ENCODE data around the gene ABAT. TPM values are rescaled to one million over a fixed set of nuclear protein-coding genes. Genes with fewer than 3 reads are reported as not detected.

The ABAT gene
- total RNA-seq, 2 donors from 2014 or later = 67.4 to 74.7 TPM

- Histone ChIP-seq H3K4me3 (no peak overlapping the region), H3K4me1 (replicated peaks) (no peaks in the 10 kb centered on the region), H3K27me3 (replicated peaks; ENCODE audit: insufficient read depth) (no peaks in the 10 kb centered on the region), H3K27ac (no peak overlapping the region), H3K9me3 (no peaks in the 10 kb centered on the region), H3K36me3 (peaks cover 0 to 15% of the 10 kb centered on the region in 2 donors)
- TF ChIP-seq POLR2AphosphoS5 (IDR thresholded peaks at IDR 0.05) = no peak
- TF ChIP-seq CTCF (IDR thresholded peaks at IDR 0.05) = no peak
- DNase-seq (ENCODE audit: low spot score) = no peak
- 97% methylated on average over 12 of the region's 12 CpGs for WGBS
- intact Hi-C loops (cut with DNase I) = no loop called here
Measured at GRCh38 chr16:8768283-8768682, 93.9 kb downstream of the ABAT start.

DNA sequence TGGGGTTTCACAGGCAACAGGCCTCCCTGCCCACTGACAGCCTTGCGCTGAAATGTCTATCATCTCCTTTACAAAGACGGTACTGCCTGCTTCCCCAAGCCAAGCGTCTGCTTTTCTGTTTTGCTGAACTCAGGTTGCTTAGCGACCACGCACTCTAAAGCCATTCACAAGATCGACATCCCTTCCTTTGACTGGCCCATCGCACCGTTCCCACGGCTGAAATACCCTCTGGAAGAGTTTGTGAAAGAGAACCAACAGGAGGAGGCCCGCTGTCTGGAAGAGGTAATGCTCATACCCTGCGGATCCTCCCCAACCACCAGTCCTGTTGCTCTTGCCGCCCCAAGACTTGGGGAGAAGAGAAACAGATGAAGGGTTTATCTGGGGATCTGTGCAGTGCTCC is 94.3 kb downstream of the ABAT start:
- no peak overlapping the region for H3K27ac ChIP-seq
- no peak overlapping the region for H3K4me3 ChIP-seq
- TF ChIP-seq POLR2AphosphoS5 (IDR thresholded peaks at IDR 0.05) = no peak
- TF ChIP-seq CTCF (IDR thresholded peaks at IDR 0.05) = no peak
- TF ChIP-seq POLR2A (IDR thresholded peaks at IDR 0.05) = no peak
- intact Hi-C loops (cut with DNase I) = no loop called here
- 76% methylated on average over 12 of the region's 12 CpGs for WGBS
- no peaks in the 10 kb centered on the region for H3K27me3 ChIP-seq (replicated peaks; ENCODE audit: insufficient read depth)
- peaks cover 0 to 15% of the 10 kb centered on the region in 2 donors for H3K36me3 ChIP-seq
- H3K9me3 ChIP-seq = no peaks in the 10 kb centered on the region
- H3K4me1 ChIP-seq (replicated peaks) = no peaks in the 10 kb centered on the region
- DNase-seq (ENCODE audit: low spot score) = no peak

GRCh38 chr16:8773537-8773936 is 99.1 kb downstream of the ABAT start:
- H3K9me3 ChIP-seq = no peaks in the 10 kb centered on the region
- H3K4me3 ChIP-seq = no peak overlapping the region
- no peak for DNase-seq (ENCODE audit: low spot score)
- no peak for TF ChIP-seq POLR2A (IDR thresholded peaks at IDR 0.05)
- no peak for TF ChIP-seq CTCF (IDR thresholded peaks at IDR 0.05)
- no peak for TF ChIP-seq POLR2AphosphoS5 (IDR thresholded peaks at IDR 0.05)
- intact Hi-C loops (cut with DNase I) = no loop called here
- H3K27me3 ChIP-seq (replicated peaks; ENCODE audit: insufficient read depth) = no peaks in the 10 kb centered on the region
- H3K27ac ChIP-seq = no peak overlapping the region
- peaks cover 0 to 9% of the 10 kb centered on the region in 2 donors for H3K36me3 ChIP-seq
- no peaks in the 10 kb centered on the region for H3K4me1 ChIP-seq (replicated peaks)
- WGBS = 68% methylated on average over 3 of the region's 3 CpGs

DNA sequence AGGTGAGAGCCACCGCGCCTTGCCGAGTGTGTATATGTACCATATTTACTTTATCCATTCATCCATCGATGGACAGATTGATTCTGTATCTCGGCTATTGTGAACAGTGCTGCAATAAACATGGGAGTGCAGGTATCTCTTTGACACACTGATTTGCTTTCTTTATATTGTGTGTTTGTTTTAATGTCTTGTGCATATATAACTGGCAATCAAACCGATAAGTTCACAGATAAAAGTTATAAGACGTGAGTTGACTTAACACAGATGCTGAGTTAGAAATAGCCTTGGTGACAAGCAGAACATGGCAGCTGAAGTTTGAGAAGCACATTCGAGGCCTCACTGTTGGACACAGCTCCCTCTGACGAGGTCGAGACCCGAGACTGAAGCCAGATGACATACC is 99.8 kb downstream of the ABAT start:
- no peak for DNase-seq (ENCODE audit: low spot score)
- WGBS = 74% methylated on average over 11 of the region's 11 CpGs
- Histone ChIP-seq H3K27ac (no peak overlapping the region), H3K9me3 (no peaks in the 10 kb centered on the region), H3K4me1 (replicated peaks) (no peaks in the 10 kb centered on the region), H3K27me3 (replicated peaks; ENCODE audit: insufficient read depth) (no peaks in the 10 kb centered on the region), H3K4me3 (no peak overlapping the region), H3K36me3 (peaks cover 0 to 5% of the 10 kb centered on the region in 2 donors)
- intact Hi-C loops (cut with DNase I) = no loop called here
- no peak for TF ChIP-seq POLR2A (IDR thresholded peaks at IDR 0.05)
- TF ChIP-seq POLR2AphosphoS5 (IDR thresholded peaks at IDR 0.05) = no peak
- no peak for TF ChIP-seq CTCF (IDR thresholded peaks at IDR 0.05)

DNA sequence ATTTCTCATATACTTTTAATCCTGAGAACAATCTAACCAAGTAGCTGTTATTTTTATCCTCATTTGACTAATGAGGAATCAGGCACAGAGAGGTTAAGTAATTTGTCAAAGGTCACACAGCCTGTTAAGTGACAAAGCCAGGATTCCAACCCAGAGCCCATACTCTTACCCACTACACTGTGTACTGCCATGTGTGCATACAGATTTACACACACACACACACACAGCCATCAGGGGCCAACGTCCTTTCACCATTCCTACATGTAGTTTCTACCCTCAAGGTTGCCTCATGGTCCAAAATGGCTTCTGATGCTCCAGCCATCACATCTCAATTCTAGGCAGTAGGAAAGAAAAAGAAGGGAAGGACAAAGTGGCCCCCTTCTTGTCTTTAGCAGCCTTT is 100.9 kb downstream of the ABAT start:
- intact Hi-C loops (cut with DNase I) = no loop called here
- no peaks in the 10 kb centered on the region for H3K4me1 ChIP-seq (replicated peaks)

More for the DNA sequence above, 100.9 kb downstream of the ABAT start:
- Histone ChIP-seq H3K27me3 (replicated peaks; ENCODE audit: insufficient read depth) (no peaks in the 10 kb centered on the region), H3K9me3 (no peaks in the 10 kb centered on the region), H3K27ac (no peak overlapping the region), H3K36me3 (peaks cover 0 to 5% of the 10 kb centered on the region in 2 donors), H3K4me3 (no peak overlapping the region)
- no peak for DNase-seq (ENCODE audit: low spot score)
- WGBS = 68% methylated on average over 1 of the region's 1 CpG
- TF ChIP-seq POLR2A (IDR thresholded peaks at IDR 0.05) (no peak), POLR2AphosphoS5 (IDR thresholded peaks at IDR 0.05) (no peak), CTCF (IDR thresholded peaks at IDR 0.05) (no peak)
